Osteoblast (primary cell): ENCODE measurements around the gene UBE2Q1. TPM values are rescaled to one million over a fixed set of nuclear protein-coding genes. Genes with fewer than 3 reads are reported as not detected.

Source experiments
- DNase-seq: peaks from one replicate; pipeline ENCODE4 v3.0.0; 2011; ENCODE audit warnings: low spot score, mixed read lengths; ENCODE audit not compliant: insufficient read length; ENCODE audit errors: missing footprints
- H2AFZ ChIP-seq: 2 replicates; pipeline ENCODE4 v1.6.0; 2011; ENCODE audit warnings: mild to moderate bottlenecking, low read length
- H3K27ac ChIP-seq: 2 replicates; pipeline ENCODE4 v1.5.1; 2011; ENCODE audit warnings: mild to moderate bottlenecking, low read depth, low read length, moderate library complexity
- H3K27me3 ChIP-seq: 2 replicates; pipeline ENCODE4 v1.6.0; 2012; ENCODE audit warnings: mild to moderate bottlenecking, control low read depth, inconsistent platforms, low read length, moderate library complexity; ENCODE audit not compliant: insufficient read depth
- H3K36me3 ChIP-seq: 2 replicates; pipeline ENCODE4 v1.5.1; 2011; ENCODE audit warnings: mild to moderate bottlenecking, low read length, control low read depth, moderate library complexity; ENCODE audit not compliant: insufficient read depth
- H3K4me1 ChIP-seq: 2 replicates; pipeline ENCODE4 v1.5.1; 2011; ENCODE audit warnings: mild to moderate bottlenecking, low read length, control low read depth, moderate library complexity; ENCODE audit not compliant: insufficient read depth
- H3K4me2 ChIP-seq: 2 replicates; pipeline ENCODE4 v1.6.0; 2011; ENCODE audit warnings: mild to moderate bottlenecking, low read length; ENCODE audit not compliant: insufficient read depth
- H3K4me3 ChIP-seq: fragments of 200-600 bp; sonication (generic); 3 replicates; pipeline ENCODE4 v1.5.1; 2012; ENCODE audit warnings: mild to moderate bottlenecking, low read length, inconsistent platforms; ENCODE audit not compliant: insufficient read depth
- H3K79me2 ChIP-seq: 2 replicates; pipeline ENCODE4 v1.6.0; 2012; ENCODE audit warnings: mild to moderate bottlenecking, low read length, control low read depth, inconsistent platforms; ENCODE audit not compliant: insufficient read depth
- H3K9me3 ChIP-seq: 2 replicates; pipeline ENCODE4 v1.5.1; 2011; ENCODE audit warnings: low read depth, low read length, control low read depth
- H4K20me1 ChIP-seq: 2 replicates; pipeline ENCODE4 v1.6.0; 2012; ENCODE audit warnings: mild to moderate bottlenecking, low read length, control low read depth; ENCODE audit not compliant: insufficient read depth
- CTCF ChIP-seq: IDR thresholded peaks from 2 replicates; pipeline ENCODE4 v1.5.1; 2011; ENCODE audit warnings: mild to moderate bottlenecking, low read depth, low read length, moderate library complexity; ENCODE audit errors: extremely low read depth
- total RNA-seq: library from RNA; depleted of rRNA; stranded (reverse); fragments of >200 nt; gene quantifications from 2 replicates; pipeline ENCODE4 v1.2.3, GENCODE V29; 2012

Gene UBE2Q1
- total RNA-seq, 1 donor, result 27.9 TPM

- Histone ChIP-seq H3K27me3 (no peaks in the 10 kb centered on the region), H3K9me3 (no peaks in the 10 kb centered on the region), H3K36me3 (peaks cover 73% of the 10 kb centered on the region), H3K4me1 (peaks cover 22% of the 10 kb centered on the region), H2AFZ (no peak overlapping the region), H4K20me1 (peaks cover 43% of the 10 kb centered on the region), H3K27ac (no peak overlapping the region), H3K4me2 (no peak overlapping the region), H3K79me2 (peaks cover 43% of the 10 kb centered on the region), H3K4me3 (no peak overlapping the region)
- DNase-seq, result no peak
- TF ChIP-seq CTCF, result no peak
Measured at GRCh38 chr1:154595621-154596020, 37.2 kb upstream of the UBE2Q1 start.

GRCh38 chr1:154594811-154595210, 36.3 kb upstream of the UBE2Q1 start:
- Histone ChIP-seq H3K9me3 (no peaks in the 10 kb centered on the region), H3K27ac (no peak overlapping the region), H3K36me3 (peaks cover 80% of the 10 kb centered on the region), H2AFZ (no peak overlapping the region), H3K4me1 (peaks cover 18% of the 10 kb centered on the region), H4K20me1 (peaks cover 45% of the 10 kb centered on the region), H3K27me3 (no peaks in the 10 kb centered on the region), H3K4me3 (no peak overlapping the region), H3K79me2 (peaks cover 38% of the 10 kb centered on the region), H3K4me2 (no peak overlapping the region)
- DNase-seq, result no peak
- no peak for TF ChIP-seq CTCF

GRCh38 chr1:154593390-154593789, 34.9 kb upstream of the UBE2Q1 start:
- Histone ChIP-seq H3K9me3 (no peaks in the 10 kb centered on the region), H3K36me3 (peaks cover 92% of the 10 kb centered on the region), H3K79me2 (peaks cover 30% of the 10 kb centered on the region)

GRCh38 chr1:154591206-154591605, 32.7 kb upstream of the UBE2Q1 start:
- TF ChIP-seq CTCF, result no peak
- H3K4me3 ChIP-seq, result no peak overlapping the region
- peaks cover 20% of the 10 kb centered on the region for H4K20me1 ChIP-seq
- H3K27ac ChIP-seq, result no peak overlapping the region
- no peaks in the 10 kb centered on the region for H3K27me3 ChIP-seq
- peaks cover 4% of the 10 kb centered on the region for H3K4me1 ChIP-seq
- peaks cover 93% of the 10 kb centered on the region for H3K36me3 ChIP-seq
- DNase-seq, result no peak
- no peak overlapping the region for H2AFZ ChIP-seq
- H3K9me3 ChIP-seq, result no peaks in the 10 kb centered on the region
- H3K4me2 ChIP-seq, result no peak overlapping the region
- peaks cover 10% of the 10 kb centered on the region for H3K79me2 ChIP-seq

More at GRCh38 chr1:154593390-154593789, 34.9 kb upstream of the UBE2Q1 start:
- Histone ChIP-seq H3K27me3 (no peaks in the 10 kb centered on the region), H4K20me1 (peaks cover 32% of the 10 kb centered on the region), H2AFZ (no peak overlapping the region), H3K4me3 (no peak overlapping the region), H3K4me2 (no peak overlapping the region), H3K4me1 (peaks cover 4% of the 10 kb centered on the region), H3K27ac (no peak overlapping the region)
- no peak for DNase-seq
- no peak for TF ChIP-seq CTCF
